Heart right ventricle (tissue), 16 donors: Measurements from ENCODE around the gene MFN2. TPM values are rescaled to one million over a fixed set of nuclear protein-coding genes. Genes with fewer than 3 reads are reported as not detected.

Source experiments
- ATAC-seq, 8 donors: fragments of 200-7000 bp; cut with Tn5 transposase; one replicate each; pipeline ENCODE4 v1.9.1; 2020; ENCODE audit warnings: mild to moderate bottlenecking in 8 of 8, moderate library complexity in 8 of 8, moderate number of reproducible peaks in 1 of 8
- DNase-seq, 2 donors: peaks; one replicate each; pipeline ENCODE4 v3.0.0-alpha.2; 2020
- H3K27ac ChIP-seq, 10 donors: fragments of 200-600 bp; sonication (generic) in 2 of 10; one replicate each; pipeline versions ENCODE4 v1.5.0 to v1.8.0; 2020 to 2022; ENCODE audit warnings: mild to moderate bottlenecking in 3 of 10
- H3K27me3 ChIP-seq, 7 donors: fragments of 200-600 bp; one replicate each; pipeline ENCODE4 v1.8.0; 2021 to 2022; ENCODE audit warnings: mild to moderate bottlenecking in 2 of 7
- H3K36me3 ChIP-seq, 9 donors: fragments of 200-600 bp; sonication (generic) in 1 of 9; one replicate each; pipeline versions ENCODE4 v1.5.0 to v1.8.0; 2020 to 2022; ENCODE audit warnings: mild to moderate bottlenecking in 2 of 9
- H3K4me1 ChIP-seq, 9 donors: fragments of 200-600 bp; sonication (generic) in 1 of 9; one replicate each; pipeline versions ENCODE4 v1.5.0 to v1.8.0; 2020 to 2022; ENCODE audit warnings: mild to moderate bottlenecking in 4 of 9
- H3K4me3 ChIP-seq, 10 donors: fragments of 200-600 bp; sonication (generic) in 2 of 10; one replicate each; pipeline versions ENCODE4 v1.5.0 to v1.8.0; 2020 to 2022; ENCODE audit warnings: mild to moderate bottlenecking in 7 of 10, moderate library complexity in 2 of 10
- H3K9me3 ChIP-seq, 11 donors: fragments of 200-600 bp in 10 of 11; sonication (generic) in 2 of 11; one replicate each; pipeline versions ENCODE4 v1.5.0 to v1.8.0; 2013 to 2022; ENCODE audit warnings: mild to moderate bottlenecking in 2 of 11, control low read depth in 1 of 11, moderate library complexity in 1 of 11
- WGBS, 2 donors: extraction: QIAGEN DNeasy Blood & Tissue Kit; methylation state at CpG; one replicate each; pipeline ENCODE4 v1.1.7; 2013; ENCODE audit warnings: inconsistent platforms in 1 of 2; 5-methylcytosine and 5-hydroxymethylcytosine counted together
- intact Hi-C, 10 donors: fragments of 100-400 bp; cut with DNase I; formaldehyde crosslinking; loops; one replicate each; pipeline versions ENCODE4 v1.11.1 to v1.14.2; 2022
- microRNA-seq, 2 donors: library from miRNA; unstranded; fragments of <30 nt; microRNA quantifications; one replicate each; pipeline ENCODE4 v1.2.0, GENCODE V29; 2021
- polyA plus RNA-seq, 2 donors: library from polyadenylated mRNA; stranded (reverse); fragments of 200-250 nt; gene quantifications; one replicate each; pipeline ENCODE4 v1.2.3, GENCODE V29; 2013
- total RNA-seq, 10 donors: library from RNA; stranded (reverse); fragmentation: NEBNext Ultra II Directional in 3 of 10; extraction: Animal tissue kit (Norgen Biotek cat#: 25700) in 3 of 10; gene quantifications; one replicate each; pipeline versions ENCODE4 v1.2.1 to v1.2.4, GENCODE V29; 2021 to 2023
- TF ChIP-seq, protein P1 (sequence below), 9 donors: fragments of 200-600 bp; sonication (generic) in 2 of 9; IDR thresholded peaks; one replicate each; pipeline versions ENCODE4 v1.5.0 to v1.8.0; 2021 to 2022; ENCODE audit warnings: antibody characterized with exemption in 9 of 9, mild to moderate bottlenecking in 5 of 9, moderate library complexity in 1 of 9
- donor health status: Arrhythmogenic right ventricular cardiomyopathy.
- donor health status: ischemic (EF 13 %, LVEDD 7.1; RV severe dilation, severe dysfunction).
- donor health status: healthy with polysubstance abuse.
- donor health status: DM: no; HTN: yes; CAD: no.
- donor health status: DM: no; HTN: no; CAD: no.
- donor health status: ischemic (EF 25% LVEDD 6.9; RV normal size, moderate dysfunction).
- donor health status: ischemic (EF 25% LVEDD 5.7; RV mildly dilated, moderate dysfunction).
- donor health status: healthy.
- donor health status: DM: yes; HTN: yes; CAD: no.
- donor health status: Ischemic cardiomyopathy.
- donor health status: ischemic (EF 35%, LVEDD 5.7; RV mildly dilated, moderate dysfunction).
- donor health status: nonischemic (EF 11% LVEDD 7.7; RV severe dilation, severe dysfunction).
- donor health status: DM: yes; HTN: yes; CAD: no.
- donor health status: PGD.
- donor health status: ischemic (EF 29% LVEDD 5.4; RV normal size, mild dysfunction).
- donor health status: nonischemic (EF 23%, LVEDD 6.1; RV moderate dilation, normal function).

MFN2 gene
- total and polyA plus RNA-seq, 12 donors, result 154 to 1,066 (median 738) TPM

DNA sequence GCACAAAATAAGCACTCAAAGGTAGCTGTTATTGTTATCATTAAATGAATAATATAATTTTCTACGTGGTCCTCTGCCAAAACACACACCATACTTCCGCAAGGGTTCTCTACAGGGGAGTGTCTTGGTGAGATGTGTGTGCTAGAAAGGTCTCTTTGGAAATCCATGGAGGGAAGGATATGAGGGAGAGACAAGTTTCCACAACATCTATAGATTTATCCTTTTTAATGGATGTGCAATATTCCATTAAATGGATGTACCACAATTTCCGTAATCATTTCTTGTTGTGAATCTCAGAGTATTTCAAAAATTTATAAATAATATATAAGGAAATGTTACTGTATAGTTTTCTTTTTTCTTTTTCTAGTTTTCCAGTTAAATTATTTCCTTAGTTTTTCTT, 80.3 kb downstream of the MFN2 start:
- 94 to 96% methylated on average over 3 of the region's 3 CpGs for WGBS, 2 donors
- Histone ChIP-seq H3K9me3 (peaks cover 0 to 5% (median 0%) of the 10 kb centered on the region in 11 donors), H3K4me1 (peaks cover 0 to 12% (median 7%) of the 10 kb centered on the region in 9 donors), H3K36me3 (no peaks in the 10 kb centered on the region), H3K4me3 (no peak overlapping the region), H3K27me3 (peaks cover 12 to 39% (median 33%) of the 10 kb centered on the region in 7 donors), H3K27ac (no peak overlapping the region)
- no peak for DNase-seq
- TF ChIP-seq, protein P1, sequence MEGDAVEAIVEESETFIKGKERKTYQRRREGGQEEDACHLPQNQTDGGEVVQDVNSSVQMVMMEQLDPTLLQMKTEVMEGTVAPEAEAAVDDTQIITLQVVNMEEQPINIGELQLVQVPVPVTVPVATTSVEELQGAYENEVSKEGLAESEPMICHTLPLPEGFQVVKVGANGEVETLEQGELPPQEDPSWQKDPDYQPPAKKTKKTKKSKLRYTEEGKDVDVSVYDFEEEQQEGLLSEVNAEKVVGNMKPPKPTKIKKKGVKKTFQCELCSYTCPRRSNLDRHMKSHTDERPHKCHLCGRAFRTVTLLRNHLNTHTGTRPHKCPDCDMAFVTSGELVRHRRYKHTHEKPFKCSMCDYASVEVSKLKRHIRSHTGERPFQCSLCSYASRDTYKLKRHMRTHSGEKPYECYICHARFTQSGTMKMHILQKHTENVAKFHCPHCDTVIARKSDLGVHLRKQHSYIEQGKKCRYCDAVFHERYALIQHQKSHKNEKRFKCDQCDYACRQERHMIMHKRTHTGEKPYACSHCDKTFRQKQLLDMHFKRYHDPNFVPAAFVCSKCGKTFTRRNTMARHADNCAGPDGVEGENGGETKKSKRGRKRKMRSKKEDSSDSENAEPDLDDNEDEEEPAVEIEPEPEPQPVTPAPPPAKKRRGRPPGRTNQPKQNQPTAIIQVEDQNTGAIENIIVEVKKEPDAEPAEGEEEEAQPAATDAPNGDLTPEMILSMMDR (IDR thresholded peaks at IDR 0.05), result no peak
- intact Hi-C loops, result no loop called here
- ATAC-seq, result no peak

Small RNA genes within 50 kb of the gene (microRNA-seq; reads per million reads assigned to microRNA genes)
- 0 reads per million in 2 donors for gene MIR6729

Other genes with a start within 250 kb of the MFN2 start
- gene AGTRAP, start 244.3 kb upstream of the MFN2 start, total RNA-seq, result 10 to 100 TPM; 12.9 to 37.9 (median 16.9) TPM
- 10 to 100 TPM; 21.4 to 96.7 TPM for gene AGTRAP, start 244.3 kb upstream of the MFN2 start, polyA plus RNA-seq
- 10 to 100 TPM in 1 of 10 donors, 1 to 10 TPM in 9; 2.4 to 12.8 (median 5.1) TPM for gene C1orf167, start 218.3 kb upstream of the MFN2 start, total RNA-seq
- 1 to 10 TPM; 7.5 to 9.0 TPM for gene C1orf167, start 218.3 kb upstream of the MFN2 start, polyA plus RNA-seq
- gene MTHFR, start 174.5 kb upstream of the MFN2 start, total RNA-seq, result 10 to 100 TPM; 28.8 to 75.8 (median 40.5) TPM
- 10 to 100 TPM; 17.7 to 24.3 TPM for gene MTHFR, start 174.5 kb upstream of the MFN2 start, polyA plus RNA-seq
- 10 to 100 TPM; 13.3 to 20.9 (median 16.9) TPM for gene CLCN6, start 174.3 kb upstream of the MFN2 start, total RNA-seq
- gene CLCN6, start 174.3 kb upstream of the MFN2 start, polyA plus RNA-seq, result 10 to 100 TPM in 1 of 2 donors, 1 to 10 TPM in 1; 9.1 to 13.8 TPM
- 1,000 to 10,000 TPM in 2 of 10 donors, 100 to 1,000 TPM in 5, 10 to 100 TPM in 2, 1 to 10 TPM in 1; 5.8 to 2,762 (median 663) TPM for gene NPPA, start 132.7 kb upstream of the MFN2 start, total RNA-seq
- gene NPPA, start 132.7 kb upstream of the MFN2 start, polyA plus RNA-seq, result 1,000 to 10,000 TPM in 1 of 2 donors, 10 to 100 TPM in 1; 16.4 to 2,201 TPM
- gene NPPB, start 121.5 kb upstream of the MFN2 start, total RNA-seq, result 1,000 to 10,000 TPM in 1 of 10 donors, 100 to 1,000 TPM in 5, 10 to 100 TPM in 1, 1 to 10 TPM in 3; 1.1 to 4,616 (median 291) TPM
- gene NPPB, start 121.5 kb upstream of the MFN2 start, polyA plus RNA-seq, result over 10,000 TPM in 1 of 2 donors, 10 to 100 TPM in 1; 46.2 to 15,996 TPM
- 10 to 100 TPM; 35.5 to 47.8 (median 39.0) TPM for gene KIAA2013, start 54.0 kb upstream of the MFN2 start, total RNA-seq
- gene KIAA2013, start 54.0 kb upstream of the MFN2 start, polyA plus RNA-seq, result 10 to 100 TPM; 23.3 to 44.7 TPM
- gene PLOD1, start 45.7 kb upstream of the MFN2 start, total RNA-seq, result 10 to 100 TPM; 27.3 to 95.3 (median 44.4) TPM
- 100 to 1,000 TPM in 1 of 2 donors, 10 to 100 TPM in 1; 53.0 to 102 TPM for gene PLOD1, start 45.7 kb upstream of the MFN2 start, polyA plus RNA-seq
- 10 to 100 TPM; 10.2 to 17.4 (median 15.0) TPM for gene MIIP, start 39.1 kb downstream of the MFN2 start, total RNA-seq
- gene MIIP, start 39.1 kb downstream of the MFN2 start, polyA plus RNA-seq, result 10 to 100 TPM; 25.5 to 35.2 TPM
- gene TNFRSF8, start 82.9 kb downstream of the MFN2 start, total RNA-seq, result 1 to 10 TPM in 5 of 10 donors, under 1 TPM in 5; 0.21 to 1.7 (median 0.97) TPM
- 1 to 10 TPM; 1.4 to 2.4 TPM for gene TNFRSF8, start 82.9 kb downstream of the MFN2 start, polyA plus RNA-seq
- 10 to 100 TPM in 8 of 10 donors, 1 to 10 TPM in 2; 8.0 to 55.4 (median 15.7) TPM for gene TNFRSF1B, start 186.5 kb downstream of the MFN2 start, total RNA-seq
- gene TNFRSF1B, start 186.5 kb downstream of the MFN2 start, polyA plus RNA-seq, result 10 to 100 TPM; 11.9 to 15.3 TPM
- 100 to 1,000 TPM in 2 of 10 donors, 10 to 100 TPM in 8; 59.6 to 161 (median 92.0) TPM for gene VPS13D, start 249.6 kb downstream of the MFN2 start, total RNA-seq
- 10 to 100 TPM; 36.9 to 48.2 TPM for gene VPS13D, start 249.6 kb downstream of the MFN2 start, polyA plus RNA-seq